IMR-90 (cell line): ENCODE measurements around the gene ADTRP. TPM values are rescaled to one million over a fixed set of nuclear protein-coding genes. Genes with fewer than 3 reads are reported as not detected.

Source experiments
- ATAC-seq: fragments of 200-7000 bp; cut with Tn5 transposase; 2 replicates; pipeline ENCODE4 v1.9.1; 2020; ENCODE audit warnings: low read depth, mild to moderate bottlenecking, moderate library complexity
- BruUV-seq: library from RNA; stranded (reverse); fragments of 400-500 nt; replicated peaks from 2 replicates; lab custom pipeline; 2021; lab: Mats Ljungman, UMichigan
- CTCF ChIA-PET: fragments of 300-600 bp; formaldehyde crosslinking; extraction: SDS; loops from one replicate; lab custom pipeline; 2021; ENCODE audit warnings: antibody characterized with exemption; lab: Yijun Ruan, JAX
- POLR2A ChIA-PET: fragments of 300-600 bp; sonication (Branson Sonifier 250); formaldehyde crosslinking; loops from one replicate; lab custom pipeline; 2022; ENCODE audit warnings: antibody characterized with exemption; ENCODE audit not compliant: unreplicated experiment; lab: Charles Lee
- DNase-seq: peaks from one replicate; pipeline ENCODE4 v3.0.0; 2013
- H2AFZ ChIP-seq: replicated peaks from 2 replicates; pipeline ENCODE3; 2013; ENCODE audit warnings: low read length, mild to moderate bottlenecking; ENCODE audit not compliant: poor library complexity
- H2AK5ac ChIP-seq: 2 replicates; pipeline ENCODE4 v1.6.1; 2013; ENCODE audit warnings: low read depth, low read length, inconsistent platforms
- H2AK9ac ChIP-seq: replicated peaks from 2 replicates; pipeline ENCODE3; 2013; ENCODE audit warnings: mild to moderate bottlenecking, low read depth, low read length, moderate library complexity; ENCODE audit not compliant: poor library complexity
- H2BK120ac ChIP-seq: 2 replicates; pipeline ENCODE4 v1.6.1; 2013; ENCODE audit warnings: low read depth, low read length, inconsistent platforms
- H2BK15ac ChIP-seq: 3 replicates; pipeline ENCODE4 v1.6.1; 2013; ENCODE audit warnings: low read depth, low read length, inconsistent platforms
- H2BK20ac ChIP-seq: 2 replicates; pipeline ENCODE4 v1.6.1; 2013; ENCODE audit warnings: low read depth, mild to moderate bottlenecking, inconsistent platforms, low read length, moderate library complexity
- H2BK5ac ChIP-seq: 2 replicates; pipeline ENCODE4 v1.6.1; 2013; ENCODE audit warnings: mild to moderate bottlenecking, low read depth, low read length, inconsistent platforms; ENCODE audit not compliant: poor library complexity, severe bottlenecking
- H3K14ac ChIP-seq: replicated peaks from 2 replicates; pipeline ENCODE4 v1.6.1; 2013; ENCODE audit warnings: low read depth, low read length, inconsistent platforms
- H3K18ac ChIP-seq: 2 replicates; pipeline ENCODE4 v1.6.1; 2013; ENCODE audit warnings: low read depth, low read length, control low read depth
- H3K23ac ChIP-seq: 2 replicates; pipeline ENCODE4 v1.6.1; 2013; ENCODE audit warnings: low read depth, low read length, inconsistent platforms
- H3K27ac ChIP-seq: 2 replicates; pipeline ENCODE4 v1.5.1; 2013; ENCODE audit warnings: mild to moderate bottlenecking, control low read depth, low read length; ENCODE audit not compliant: insufficient read depth
- H3K27me3 ChIP-seq: 2 replicates; pipeline ENCODE4 v1.6.1; 2013; ENCODE audit warnings: low read length; ENCODE audit not compliant: control insufficient read depth, insufficient read depth
- H3K36me3 ChIP-seq: 2 replicates; pipeline ENCODE4 v1.6.1; 2013; ENCODE audit warnings: low read length, mixed read lengths; ENCODE audit not compliant: control insufficient read depth, insufficient read depth
- H3K4ac ChIP-seq: 2 replicates; pipeline ENCODE4 v1.6.1; 2013; ENCODE audit warnings: low read depth, low read length, inconsistent platforms
- H3K4me1 ChIP-seq: 2 replicates; pipeline ENCODE4 v1.6.1; 2013; ENCODE audit warnings: low read length, mixed read lengths; ENCODE audit not compliant: control insufficient read depth, insufficient read depth
- H3K4me2 ChIP-seq: 2 replicates; pipeline ENCODE4 v1.6.1; 2013; ENCODE audit warnings: low read depth, mild to moderate bottlenecking, control low read depth, low read length, moderate library complexity
- H3K4me3 ChIP-seq: 2 replicates; pipeline ENCODE4 v1.5.1; 2013; ENCODE audit warnings: low read depth, mild to moderate bottlenecking, control low read depth, low read length, moderate library complexity; ENCODE audit not compliant: insufficient read depth
- H3K56ac ChIP-seq: 2 replicates; pipeline ENCODE4 v1.6.1; 2013; ENCODE audit warnings: low read length, inconsistent platforms; ENCODE audit not compliant: insufficient read depth; ENCODE audit errors: extremely low read depth
- H3K79me1 ChIP-seq, 2 experiments: 2 replicates each; pipeline ENCODE4 v1.6.1; 2013; ENCODE audit warnings: low read length in 2 of 2, inconsistent platforms in 1 of 2, low read depth in 1 of 2
- H3K9ac ChIP-seq: 2 replicates; pipeline ENCODE4 v1.6.1; 2013; ENCODE audit warnings: low read depth, low read length, control low read depth
- H3K9me1 ChIP-seq: 2 replicates; pipeline ENCODE4 v1.6.1; 2013; ENCODE audit warnings: low read length, inconsistent platforms; ENCODE audit not compliant: insufficient read depth
- H3K9me3 ChIP-seq: 2 replicates; pipeline ENCODE4 v1.6.1; 2013; ENCODE audit warnings: low read length; ENCODE audit not compliant: control insufficient read depth, insufficient read depth
- H4K20me1 ChIP-seq: 2 replicates; pipeline ENCODE4 v1.6.1; 2013; ENCODE audit warnings: low read length, inconsistent platforms; ENCODE audit not compliant: insufficient read depth
- H4K5ac ChIP-seq: 2 replicates; pipeline ENCODE4 v1.6.1; 2013; ENCODE audit warnings: mild to moderate bottlenecking, low read depth, low read length, control low read depth
- H4K8ac ChIP-seq, 2 experiments: 2 replicates each; pipeline ENCODE4 v1.6.1; 2013; ENCODE audit warnings: low read depth in 2 of 2, low read length in 2 of 2, control low read depth in 1 of 2, inconsistent platforms in 1 of 2
- H4K91ac ChIP-seq: 2 replicates; pipeline ENCODE4 v1.6.1; 2013; ENCODE audit warnings: low read depth, low read length, inconsistent platforms; ENCODE audit not compliant: insufficient read depth
- BHLHE40 ChIP-seq: fragments of 150-350 bp; IDR thresholded peaks from 2 replicates; pipeline ENCODE4 v1.6.1; 2016; ENCODE audit warnings: mild to moderate bottlenecking, low read depth, low read length
- CEBPB ChIP-seq: IDR thresholded peaks from 2 replicates; pipeline ENCODE4 v1.6.1; 2012; ENCODE audit warnings: low read depth, low read length, improper control_type of control experiment
- ELK1 ChIP-seq: fragments of 150-350 bp; IDR thresholded peaks from 2 replicates; pipeline ENCODE4 v1.6.1; 2016; ENCODE audit warnings: low read depth, mild to moderate bottlenecking, low read length, moderate library complexity, borderline replicate concordance
- MAFK ChIP-seq: IDR thresholded peaks from 2 replicates; pipeline ENCODE4 v1.6.1; 2012; ENCODE audit warnings: low read depth, low read length, improper control_type of control experiment
- MXI1 ChIP-seq: IDR thresholded peaks from 2 replicates; pipeline ENCODE4 v1.6.1; 2012; ENCODE audit warnings: low read depth, mild to moderate bottlenecking, low read length, moderate library complexity, borderline replicate concordance
- NFE2L2 ChIP-seq: fragments of 150-350 bp; IDR thresholded peaks from 2 replicates; pipeline ENCODE4 v1.6.1; 2016; ENCODE audit warnings: low read depth, mild to moderate bottlenecking, low read length
- POLR2A ChIP-seq: IDR thresholded peaks from 2 replicates; pipeline ENCODE4 v1.6.1; 2012; ENCODE audit warnings: mild to moderate bottlenecking, low read depth, low read length
- RCOR1 ChIP-seq: IDR thresholded peaks from 2 replicates; pipeline ENCODE4 v1.6.1; 2012; ENCODE audit warnings: mild to moderate bottlenecking, low read length, improper control_type of control experiment; ENCODE audit not compliant: insufficient replicate concordance
- RFX5 ChIP-seq: IDR thresholded peaks from 2 replicates; pipeline ENCODE4 v1.8.0; 2012; ENCODE audit warnings: low read depth, mild to moderate bottlenecking, low read length, moderate library complexity
- WGBS, 2 experiments: methylation state at CpG; one replicate each; pipeline versions ENCODE4 v1.1.5 to v1.1.7; 2013; ENCODE audit warnings: missing lambda C conversion rate in 2 of 2; ENCODE audit not compliant: insufficient read length in 1 of 2; ENCODE audit errors: extremely low coverage in 2 of 2; 5-methylcytosine and 5-hydroxymethylcytosine counted together
- dilution Hi-C: fragments of 300-500 bp; cut with HindIII; formaldehyde crosslinking; loops from one replicate; pipeline ENCODE4 v1.14.3; 2018; ENCODE audit warnings: low sequenced_read_pairs; ENCODE audit not compliant: unreplicated experiment
- in situ Hi-C: fragments of 300-500 bp; cut with MboI; formaldehyde crosslinking; loops from 3 replicates; pipeline ENCODE4 v1.14.3; 2019; ENCODE audit warnings: low sequenced_read_pairs, inconsistent platforms, mixed read lengths
- intact Hi-C: fragments of 100-400 bp; cut with micrococcal nuclease; formaldehyde crosslinking; loops from 2 replicates; pipeline ENCODE4 v1.10.0; 2022
- polyA plus RNA-seq, 3 experiments: library from polyadenylated mRNA; depleted of rRNA; stranded (reverse); fragments of >200 nt; gene quantifications; 2 replicates each; pipeline ENCODE4 v1.2.3, GENCODE V29; 2012; ENCODE audit warnings: low replicate concordance in 1 of 3
- total RNA-seq: library from RNA; depleted of rRNA; stranded (reverse); fragments of >200 nt; gene quantifications from 2 replicates; pipeline ENCODE4 v1.2.3, GENCODE V29; 2012

ADTRP gene
- total and polyA plus RNA-seq, 2 of the 4 experiments (the other 2 are of a cell fraction) = 0.50 to 0.72 TPM

- Histone ChIP-seq H3K4me1 (peaks cover 11% of the 10 kb centered on the region), H2AFZ (no peak overlapping the region), H3K9me1 (peaks cover 16% of the 10 kb centered on the region), H3K14ac (no peak overlapping the region), H2AK5ac (no peak overlapping the region), H4K5ac (no peak overlapping the region), H4K20me1 (no peaks in the 10 kb centered on the region), H3K56ac (no peak overlapping the region), H2BK20ac (no peak overlapping the region), H2BK5ac (no peak overlapping the region), H3K27ac (no peak overlapping the region), H4K8ac (no peak overlapping the region), H2AK9ac (no peak overlapping the region), H2BK120ac (no peak overlapping the region), H2BK15ac (no peak overlapping the region), H3K4me2 (no peak overlapping the region), H3K9me3 (no peaks in the 10 kb centered on the region), H4K91ac (no peak overlapping the region), H3K36me3 (no peaks in the 10 kb centered on the region), H3K27me3 (no peaks in the 10 kb centered on the region), H3K4ac (no peak overlapping the region), H3K23ac (no peak overlapping the region), H3K18ac (no peak overlapping the region), H3K79me1 (no peaks in the 10 kb centered on the region), H3K4me3 (no peak overlapping the region), H3K9ac (no peak overlapping the region)
- ATAC-seq (no peak), DNase-seq (no peak)
- POLR2A ChIA-PET = no interaction called here
- BruUV-seq = no TSS peak
- WGBS, 2 experiments = no CpG with 5 or more reads among the region's 4 CpGs
- TF ChIP-seq ELK1 = no peak
- TF ChIP-seq BHLHE40 = no peak
- TF ChIP-seq POLR2A = no peak
- no peak for TF ChIP-seq RCOR1
- no peak for TF ChIP-seq RFX5
- no peak for TF ChIP-seq MXI1
- TF ChIP-seq CEBPB = no peak
- no peak for TF ChIP-seq NFE2L2
- no peak for TF ChIP-seq MAFK
- dilution Hi-C loops = no loop called here
- in situ Hi-C loops = loop anchor here (10.0 kb wide), 1 partner anchor 299 kb away; no protein-coding TSS in a partner anchor
- intact Hi-C loops = no loop called here
- CTCF ChIA-PET = no interaction called here
Measured at GRCh38 chr6:11705483-11705882, 73.1 kb downstream of the ADTRP start.
